GM12801 (cell line): Measurements from ENCODE around the gene MARCHF10.

ENCODE experiments used
- CTCF ChIP-seq: IDR thresholded peaks from one replicate; pipeline ENCODE4 v1.5.1; 2011; ENCODE audit warnings: control low read depth; ENCODE audit not compliant: insufficient read length; ENCODE audit errors: extremely low read depth

MARCHF10 gene

DNA sequence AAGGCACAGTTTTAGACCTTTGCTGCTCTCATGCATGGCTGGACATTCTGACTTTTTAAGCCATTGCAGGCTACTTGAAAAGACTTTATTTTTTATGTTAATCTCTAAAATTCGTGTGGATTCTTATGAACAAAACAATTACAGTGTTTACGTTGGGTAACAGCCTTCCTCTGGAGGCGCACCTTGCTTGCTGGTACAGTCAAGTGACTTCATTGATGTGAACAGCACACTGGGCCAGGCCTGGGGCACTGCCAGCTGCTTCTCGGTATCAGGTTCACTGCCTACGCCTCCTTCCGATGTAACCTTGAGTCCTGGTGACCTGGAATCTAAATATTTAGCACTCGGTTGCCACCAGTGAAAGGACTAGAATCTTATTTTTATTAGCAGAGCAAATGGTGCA is 27.8 kb downstream of the MARCHF10 start:
- TF ChIP-seq CTCF = no peak

DNA sequence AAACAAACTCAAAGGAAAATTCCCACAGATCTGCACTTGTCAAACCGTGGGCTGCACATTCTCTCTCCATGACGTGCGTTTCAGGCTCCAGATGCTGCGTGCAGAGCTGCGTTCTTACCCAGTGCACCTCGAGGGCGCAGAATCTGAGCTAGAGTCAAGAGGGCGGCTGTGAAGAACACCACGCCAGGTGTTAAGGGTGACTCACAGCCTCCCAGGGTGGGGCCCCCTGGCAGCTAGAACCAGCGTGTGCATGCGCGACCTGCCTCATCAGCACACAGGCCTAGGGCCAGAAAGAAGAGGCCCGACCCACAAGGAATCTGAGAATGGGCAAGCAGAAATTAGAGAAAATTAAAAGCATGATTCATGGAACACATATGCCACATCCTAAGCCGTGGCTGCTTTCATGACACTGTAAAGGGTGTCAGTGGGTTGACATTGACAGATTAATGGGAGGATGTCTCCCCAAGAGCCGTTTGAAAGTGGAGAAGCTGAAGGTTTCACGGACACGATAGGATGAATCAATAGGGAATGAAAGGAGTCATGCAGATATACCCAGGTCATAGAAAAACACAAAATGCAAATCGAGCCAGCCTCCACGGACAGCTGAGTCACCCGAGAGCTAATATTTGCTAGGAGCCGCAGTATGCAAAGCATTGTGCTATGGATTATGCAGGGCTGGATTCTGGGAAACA is 29.0 kb downstream of the MARCHF10 start:
- no peak for TF ChIP-seq CTCF

- TF ChIP-seq CTCF = no peak
Observed at GRCh38 chr17:62775876-62776275, 32.2 kb downstream of the MARCHF10 start.

DNA sequence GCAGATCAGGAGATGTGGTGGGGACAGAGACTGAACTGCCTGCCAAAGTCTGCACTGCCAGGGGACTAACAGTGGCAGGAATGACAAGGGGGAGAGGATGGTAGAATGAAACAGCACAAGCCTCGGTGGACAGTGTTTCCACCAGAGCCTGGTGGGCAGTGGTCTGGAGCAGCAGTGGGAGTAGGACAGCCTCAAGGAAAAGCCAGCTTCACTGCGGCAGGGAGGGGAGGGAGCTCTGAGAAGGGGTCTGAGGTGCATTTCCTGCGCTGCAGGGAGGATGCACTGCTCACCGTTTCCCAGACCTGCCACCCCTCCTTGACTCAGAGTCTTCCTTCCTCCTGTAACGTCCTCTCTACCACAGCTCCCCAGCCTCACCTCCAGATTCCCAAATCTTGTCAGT is 33.8 kb downstream of the MARCHF10 start:
- no peak for TF ChIP-seq CTCF

DNA sequence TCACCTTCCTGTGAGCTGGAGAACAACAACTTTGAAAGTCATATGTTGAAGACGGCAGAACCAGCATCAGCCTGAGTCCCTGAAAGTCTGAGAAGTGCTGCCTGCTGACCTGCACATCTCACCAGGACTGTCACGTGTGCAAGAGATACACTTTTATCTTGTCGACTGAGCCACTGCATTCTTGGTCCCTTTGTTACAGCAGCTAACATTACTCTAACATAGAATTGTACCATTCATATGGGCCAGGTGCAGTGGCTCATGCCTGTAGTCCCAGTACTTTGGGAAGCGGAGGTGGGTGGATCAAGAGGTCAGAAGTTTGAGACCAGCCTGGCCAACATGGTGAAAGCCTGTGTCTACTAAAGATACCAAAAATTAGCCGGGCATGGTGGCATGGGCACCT is 40.1 kb downstream of the MARCHF10 start:
- TF ChIP-seq CTCF = no peak

- TF ChIP-seq CTCF = no peak
Observed at GRCh38 chr17:62765351-62765750, 42.8 kb downstream of the MARCHF10 start.

- TF ChIP-seq CTCF = no peak
Observed at GRCh38 chr17:62763891-62764600, 44.1 kb downstream of the MARCHF10 start.
